Endothelial cell of umbilical vein (primary cell): ENCODE data around the gene MBIP. TPM values are rescaled to one million over a fixed set of nuclear protein-coding genes. Genes with fewer than 3 reads are reported as not detected.

ENCODE experiments used
- BruUV-seq: library from RNA; stranded (reverse); fragments of 400-500 nt; replicated peaks from 2 replicates; lab custom pipeline; 2021; lab: Mats Ljungman, UMichigan
- CTCF ChIA-PET: fragments of 300-600, 350-600 bp; sonication (Branson Sonifier 250); formaldehyde crosslinking; loops from one replicate; lab custom pipeline; 2021; ENCODE audit warnings: antibody characterized with exemption, inconsistent platforms; lab: Charles Lee
- POLR2A ChIA-PET: fragments of 300-600, 350-600 bp; sonication (Branson Sonifier 250); formaldehyde crosslinking; loops from one replicate; lab custom pipeline; 2021; ENCODE audit warnings: antibody characterized with exemption, inconsistent platforms; lab: Charles Lee
- DNase-seq: peaks from one replicate; pipeline ENCODE4 v3.0.0-alpha.2; 2011; ENCODE audit warnings: low read depth, low spot score
- FAIRE-seq: peaks from 2 replicates; lab custom pipeline; 2011; peaks lifted over from hg19 to GRCh38; lab: Jason Lieb, UNC
- H2AFZ ChIP-seq: 2 replicates; pipeline ENCODE4 v1.6.0; 2012; ENCODE audit warnings: low read depth, low read length, control low read depth, inconsistent platforms
- H3K27ac ChIP-seq: 2 replicates; pipeline ENCODE4 v1.5.1; 2011; ENCODE audit warnings: low read depth, mild to moderate bottlenecking, control low read depth, low read length, moderate library complexity; ENCODE audit not compliant: insufficient read depth
- H3K27me3 ChIP-seq, 2 experiments: 2 replicates each; pipeline versions ENCODE4 v1.6.0 to v1.6.1; 2011; ENCODE audit warnings: low read length in 2 of 2, mixed read lengths in 1 of 2; ENCODE audit not compliant: control insufficient read depth in 2 of 2, insufficient read depth in 2 of 2
- H3K36me3 ChIP-seq, 2 experiments: 2 replicates in 1 of 2; 3 replicates in 1 of 2; pipeline ENCODE4 v1.5.1; 2011; ENCODE audit warnings: low read length in 2 of 2, mild to moderate bottlenecking in 1 of 2, moderate library complexity in 1 of 2; ENCODE audit not compliant: control insufficient read depth in 2 of 2, insufficient read depth in 2 of 2; ENCODE audit errors: extremely low read depth in 1 of 2
- H3K4me1 ChIP-seq: 3 replicates; pipeline ENCODE4 v1.5.1; 2011; ENCODE audit warnings: mild to moderate bottlenecking, low read length; ENCODE audit not compliant: control insufficient read depth, insufficient read depth; ENCODE audit errors: extremely low read depth
- H3K4me2 ChIP-seq: 2 replicates; pipeline ENCODE4 v1.6.1; 2011; ENCODE audit warnings: low read length, control low read depth, mixed read lengths; ENCODE audit not compliant: insufficient read depth
- H3K4me3 ChIP-seq, 3 experiments: fragments of 200-600 bp in 1 of 3; sonication (generic), shearing (Covaris generic) in 1 of 3; replicated peaks in 1 of 3; 2 replicates each; pipeline ENCODE4 v1.5.1; 2011 to 2016; ENCODE audit warnings: control low read depth in 3 of 3, low read length in 3 of 3, mild to moderate bottlenecking in 2 of 3, inconsistent platforms in 1 of 3, low read depth in 1 of 3, moderate library complexity in 1 of 3; ENCODE audit not compliant: insufficient read depth in 1 of 3
- H3K79me2 ChIP-seq: 2 replicates; pipeline ENCODE4 v1.6.0; 2012; ENCODE audit warnings: low read length, inconsistent platforms; ENCODE audit not compliant: control insufficient read depth, insufficient read depth
- H3K9ac ChIP-seq: replicated peaks from 2 replicates; pipeline ENCODE3; 2011; ENCODE audit warnings: low read length, control low read depth; ENCODE audit not compliant: insufficient read depth; ENCODE audit errors: extremely low read depth
- H3K9me1 ChIP-seq: replicated peaks from 3 replicates; pipeline ENCODE4 v1.6.0; 2011; ENCODE audit warnings: mild to moderate bottlenecking, low read length; ENCODE audit not compliant: control insufficient read depth, insufficient read depth; ENCODE audit errors: extremely low read depth
- H3K9me3 ChIP-seq: replicated peaks from 2 replicates; pipeline ENCODE4 v1.5.1; 2012; ENCODE audit warnings: low read length, inconsistent platforms; ENCODE audit not compliant: control insufficient read depth, insufficient read depth
- H4K20me1 ChIP-seq: replicated peaks from 2 replicates; pipeline ENCODE3; 2011; ENCODE audit warnings: mild to moderate bottlenecking, low read length; ENCODE audit not compliant: control insufficient read depth, insufficient read depth; ENCODE audit errors: extremely low read depth
- CTCF ChIP-seq, 2 donors: IDR thresholded peaks; 1 replicate in 1 of 2; 2 replicates in 1 of 2; pipeline ENCODE4 v1.5.1; 2011; ENCODE audit warnings: low read length in 2 of 2, mild to moderate bottlenecking in 2 of 2, moderate library complexity in 2 of 2, control low read depth in 1 of 2, inconsistent platforms in 1 of 2, low read depth in 1 of 2; ENCODE audit not compliant: insufficient read depth in 1 of 2; ENCODE audit errors: extremely low read depth in 1 of 2
- FOS ChIP-seq: IDR thresholded peaks from 2 replicates; pipeline ENCODE4 v1.6.1; 2011; ENCODE audit warnings: mild to moderate bottlenecking, low read length, moderate library complexity, borderline replicate concordance; ENCODE audit not compliant: insufficient read depth
- GATA2 ChIP-seq: IDR thresholded peaks from 2 replicates; pipeline ENCODE4 v1.7.0; 2011; ENCODE audit warnings: low read depth, mild to moderate bottlenecking, moderate library complexity, mixed read lengths, low read length; ENCODE audit not compliant: insufficient read length, insufficient read depth
- JUN ChIP-seq: IDR thresholded peaks from 2 replicates; pipeline ENCODE4 v1.6.1; 2011; ENCODE audit warnings: borderline replicate concordance, low read depth; ENCODE audit not compliant: insufficient read length, insufficient read depth
- MAX ChIP-seq: IDR thresholded peaks from 2 replicates; pipeline ENCODE4 v1.6.1; 2011; ENCODE audit not compliant: insufficient read depth, insufficient read length
- MYC ChIP-seq: IDR thresholded peaks from one replicate; pipeline ENCODE4 v1.6.1; 2011; ENCODE audit warnings: mild to moderate bottlenecking, low read depth, low read length
- POLR2A ChIP-seq: IDR thresholded peaks from 2 replicates; pipeline ENCODE4 v1.6.1; 2012; ENCODE audit warnings: low read depth, mild to moderate bottlenecking, control low read depth, low read length
- POLR2AphosphoS5 ChIP-seq: IDR thresholded peaks from 2 replicates; pipeline ENCODE4 v1.6.1; 2012; ENCODE audit warnings: low read depth, mild to moderate bottlenecking, control low read depth, low read length, moderate library complexity; ENCODE audit not compliant: insufficient read depth
- dilution Hi-C: fragments of 300-500 bp; cut with MboI; formaldehyde crosslinking; loops from one replicate; pipeline ENCODE4 v1.15.0; 2019; ENCODE audit warnings: low sequenced_read_pairs; ENCODE audit not compliant: extremely low pct_ligation_motif_present
- intact Hi-C: fragments of 100-400 bp; cut with micrococcal nuclease; formaldehyde crosslinking; loops from one replicate; pipeline ENCODE4 v1.10.0; 2022
- polyA plus RNA-seq, 4 experiments: library from polyadenylated mRNA; depleted of rRNA in 3 of 4; stranded (reverse) in 3 of 4; unstranded in 1 of 4; fragments of >200 nt; gene quantifications; 2 replicates each; pipeline versions ENCODE4 v1.2.1 to v1.2.3, GENCODE V29; 2011 to 2012; ENCODE audit warnings: missing spikeins in 1 of 4
- total RNA-seq: library from RNA; stranded (reverse); gene quantifications from 2 replicates; pipeline ENCODE4 v1.2.3, GENCODE V29; 2021

The MBIP gene
- total and polyA plus RNA-seq, 2 donors (not counting 3 experiments of a cell fraction or from before 2014, with no cell fraction given): 8.8 to 14.5 TPM

GRCh38 chr14:36284971-36285595, 35.4 kb downstream of the MBIP start:
- dilution Hi-C loops: no loop called here
- no TSS peak for BruUV-seq
- TF ChIP-seq POLR2AphosphoS5 (no peak), MAX (no peak), FOS (no peak), MYC (no peak), GATA2 (no peak), JUN (no peak), CTCF (IDR thresholded peaks at IDR 0.05; ENCODE audit: extremely low read depth in 1 of 2, insufficient read depth in 1 of 2, low read depth in 1 of 2, low read length in 2 of 2) (no peak), POLR2A (no peak)
- ChIA-PET CTCF (interaction anchor here (0.7 to 0.9 kb wide), 2 partner anchors 11 to 88 kb away, joined by 3 read pairs; no protein-coding TSS in a partner anchor), POLR2A (no interaction called here)
- Histone ChIP-seq H3K79me2 (no peaks in the 10 kb centered on the region), H3K36me3 (no peaks in the 10 kb centered on the region), H3K9me3 (no peaks in the 10 kb centered on the region), H3K9me1 (no peaks in the 10 kb centered on the region), H3K27ac (no peak overlapping the region), H3K4me3 (no peak overlapping the region), H3K4me1 (no peaks in the 10 kb centered on the region), H3K9ac (no peak overlapping the region), H2AFZ (no peak overlapping the region), H3K27me3 (peaks cover 5% of the 10 kb centered on the region in 2 experiments), H3K4me2 (no peak overlapping the region), H4K20me1 (no peaks in the 10 kb centered on the region)
- DNase-seq (no peak), FAIRE-seq (no peak)
- intact Hi-C loops: no loop called here
